PC-3 (cell line): ENCODE measurements around the gene RAD21L1. TPM values are rescaled to one million over a fixed set of nuclear protein-coding genes. Genes with fewer than 3 reads are reported as not detected.

Experiments
- ATAC-seq: fragments of 200-7000 bp; cut with Tn5 transposase; 2 replicates; pipeline ENCODE4 v1.9.1; 2020; ENCODE audit warnings: mild to moderate bottlenecking, moderate library complexity
- BruUV-seq: library from RNA; stranded (reverse); fragments of 400-500 nt; replicated peaks from 2 replicates; lab custom pipeline; 2021; lab: Mats Ljungman, UMichigan
- CTCF ChIA-PET: fragments of 300-600 bp; sonication (Branson Sonifier 250); formaldehyde crosslinking; loops from one replicate; lab custom pipeline; 2022; ENCODE audit warnings: antibody characterized with exemption; lab: Charles Lee
- POLR2A ChIA-PET: fragments of 300-600 bp; sonication (Branson Sonifier 250); formaldehyde crosslinking; loops from one replicate; lab custom pipeline; 2022; ENCODE audit warnings: antibody characterized with exemption; ENCODE audit not compliant: unreplicated experiment; lab: Charles Lee
- DNase-seq: peaks from one replicate; pipeline ENCODE4 v3.0.0-alpha.2; 2015
- H2AFZ ChIP-seq: fragments of 300-600 bp; sonication (generic); 2 replicates; pipeline ENCODE4 v1.6.0; 2016; ENCODE audit warnings: antibody characterized with exemption, low read length
- H3F3A ChIP-seq: fragments of 300-600 bp; sonication (generic); one replicate; pipeline ENCODE4 v1.6.0; 2017; ENCODE audit warnings: antibody characterized with exemption, low read length, control low read depth, mild to moderate bottlenecking; ENCODE audit not compliant: unreplicated experiment
- H3K27ac ChIP-seq: fragments of 300-600 bp; sonication (generic); 2 replicates; pipeline ENCODE4 v1.5.1; 2016; ENCODE audit warnings: mild to moderate bottlenecking, low read length
- H3K27me3 ChIP-seq: fragments of 300-600 bp; sonication (generic); 2 replicates; pipeline ENCODE4 v1.6.1; 2016; ENCODE audit warnings: low read length, mixed read lengths
- H3K36me3 ChIP-seq: fragments of 300-600 bp; sonication (generic); 2 replicates; pipeline ENCODE4 v1.6.1; 2016; ENCODE audit warnings: low read depth, mixed run types, low read length, mixed read lengths
- H3K4me1 ChIP-seq: fragments of 300-600 bp; sonication (generic); 2 replicates; pipeline ENCODE4 v1.5.1; 2016; ENCODE audit warnings: low read length; ENCODE audit not compliant: insufficient read depth
- H3K4me2 ChIP-seq: fragments of 300-600 bp; sonication (generic); 2 replicates; pipeline ENCODE4 v1.6.0; 2016; ENCODE audit warnings: low read length
- H3K4me3 ChIP-seq: fragments of 300-600 bp; sonication (generic); 2 replicates; pipeline ENCODE4 v1.5.1; 2016; ENCODE audit warnings: mild to moderate bottlenecking, low read length, mixed read lengths
- H3K79me2 ChIP-seq: fragments of 300-600 bp; sonication (generic); 2 replicates; pipeline ENCODE4 v1.6.1; 2017; ENCODE audit warnings: low read length, mixed read lengths
- H3K9ac ChIP-seq: fragments of 300-600 bp; sonication (generic); 2 replicates; pipeline ENCODE4 v1.6.0; 2016; ENCODE audit warnings: mild to moderate bottlenecking, low read length
- H3K9me2 ChIP-seq: fragments of 300-600 bp; sonication (generic); replicated peaks from 2 replicates; pipeline ENCODE4 v1.6.1; 2016; ENCODE audit warnings: mixed run types, low read length, mixed read lengths
- H3K9me3 ChIP-seq: fragments of 300-600 bp; sonication (generic); 2 replicates; pipeline ENCODE4 v1.6.1; 2016; ENCODE audit warnings: low read length, mixed read lengths
- H4K20me1 ChIP-seq: fragments of 300-600 bp; sonication (generic); 2 replicates; pipeline ENCODE4 v1.6.1; 2016; ENCODE audit warnings: low read length, mixed read lengths
- CTCF ChIP-seq: fragments of 300-600 bp; sonication (generic); conservative IDR thresholded peaks from 2 replicates; pipeline ENCODE4 v1.5.1; 2017; ENCODE audit warnings: antibody characterized with exemption, low read depth, mild to moderate bottlenecking, low read length
- EZH2 ChIP-seq: fragments of 300-600 bp; sonication (generic); IDR thresholded peaks from one replicate; pipeline ENCODE4 v1.6.1; 2017; ENCODE audit warnings: antibody characterized with exemption, mild to moderate bottlenecking, low read length; ENCODE audit not compliant: unreplicated experiment
- EZH2phosphoT487 ChIP-seq: fragments of 300-600 bp; sonication (generic); IDR thresholded peaks from 2 replicates; pipeline ENCODE4 v1.6.1; 2018; ENCODE audit warnings: mild to moderate bottlenecking, antibody characterized with exemption, low read length, borderline replicate concordance
- intact Hi-C: fragments of 100-400 bp; cut with micrococcal nuclease; formaldehyde crosslinking; loops from 2 replicates; pipeline ENCODE4 v1.9.0; 2023
- total RNA-seq: library from RNA; depleted of rRNA; stranded (reverse); fragments of >200 nt; gene quantifications from 2 replicates; pipeline ENCODE4 v1.2.3, GENCODE V29; 2014

The RAD21L1 gene
- total RNA-seq, 1 experiment from 2014 or later = 0.11 TPM

GRCh38 chr20:1197801-1198200 lies 28.0 kb upstream of the RAD21L1 start:
- Histone ChIP-seq H3K9me2 (no peaks in the 10 kb centered on the region), H2AFZ (no peak overlapping the region), H3K9me3 (no peaks in the 10 kb centered on the region), H3K79me2 (no peaks in the 10 kb centered on the region), H4K20me1 (no peaks in the 10 kb centered on the region), H3K36me3 (no peaks in the 10 kb centered on the region), H3F3A (no peaks in the 10 kb centered on the region), H3K4me3 (no peak overlapping the region), H3K4me1 (no peaks in the 10 kb centered on the region), H3K27me3 (0 out of 2 replicates have a peak, but pooled peaks cover 10% of the 10 kb centered on the region), H3K27ac (no peak overlapping the region), H3K9ac (no peak overlapping the region), H3K4me2 (no peak overlapping the region)
- intact Hi-C loops = no loop called here
- ATAC-seq (no peak), DNase-seq (no peak)
- BruUV-seq = no TSS peak
- ChIA-PET CTCF (no interaction called here), POLR2A (no interaction called here)
- TF ChIP-seq EZH2phosphoT487 (no peak), EZH2 (no peak), CTCF (no peak)

- ATAC-seq (no peak), DNase-seq (no peak)
- H3K9me2 ChIP-seq = no peaks in the 10 kb centered on the region
- no peaks in the 10 kb centered on the region for H4K20me1 ChIP-seq
- intact Hi-C loops = no loop called here
- 0 out of 2 replicates have a peak, but pooled peaks cover 10% of the 10 kb centered on the region for H3K27me3 ChIP-seq
- TF ChIP-seq CTCF (no peak), EZH2phosphoT487 (no peak), EZH2 (no peak)
- H3K79me2 ChIP-seq = no peaks in the 10 kb centered on the region
- BruUV-seq = no TSS peak
- H3K4me2 ChIP-seq = no peak overlapping the region
- no peak overlapping the region for H2AFZ ChIP-seq
- ChIA-PET POLR2A (no interaction called here), CTCF (no interaction called here)
- no peak overlapping the region for H3K9ac ChIP-seq
- H3K4me1 ChIP-seq = peaks cover 3% of the 10 kb centered on the region; the same call in 1 of the 2 replicates
- no peak overlapping the region for H3K27ac ChIP-seq
- H3K9me3 ChIP-seq = no peaks in the 10 kb centered on the region
- no peaks in the 10 kb centered on the region for H3K36me3 ChIP-seq
- H3F3A ChIP-seq = no peaks in the 10 kb centered on the region
- no peak overlapping the region for H3K4me3 ChIP-seq
Observed at GRCh38 chr20:1198751-1199150, 27.1 kb upstream of the RAD21L1 start.

GRCh38 chr20:1199212-1199873 lies 26.5 kb upstream of the RAD21L1 start:
- BruUV-seq = no TSS peak
- no peaks in the 10 kb centered on the region for H4K20me1 ChIP-seq
- ChIA-PET POLR2A (no interaction called here), CTCF (no interaction called here)
- 0 out of 2 replicates have a peak, but pooled peaks cover 10% of the 10 kb centered on the region for H3K27me3 ChIP-seq
- H3K9ac ChIP-seq = no peak overlapping the region
- DNase-seq (no peak), ATAC-seq (no peak)
- no peak overlapping the region for H3K4me3 ChIP-seq
- no peak overlapping the region for H3K27ac ChIP-seq
- H3F3A ChIP-seq = no peaks in the 10 kb centered on the region
- H3K36me3 ChIP-seq = no peaks in the 10 kb centered on the region
- peaks cover 5% of the 10 kb centered on the region; the same call in 1 of the 2 replicates for H3K4me1 ChIP-seq
- H3K79me2 ChIP-seq = no peaks in the 10 kb centered on the region
- H3K9me3 ChIP-seq = no peaks in the 10 kb centered on the region
- H3K4me2 ChIP-seq = no peak overlapping the region
- H2AFZ ChIP-seq = no peak overlapping the region
- intact Hi-C loops = no loop called here
- no peaks in the 10 kb centered on the region for H3K9me2 ChIP-seq
- TF ChIP-seq EZH2phosphoT487 (no peak), EZH2 (no peak), CTCF (no peak)
